OCI-LY3 (cell line): ENCODE data around the gene ANGPTL4.

ENCODE experiments used
- H2AFZ ChIP-seq: fragments of 200-600, 300-600 bp; shearing (Covaris generic); 2 replicates; pipeline ENCODE4 v1.6.0; 2014; ENCODE audit warnings: antibody characterized with exemption, low read depth, low read length
- H3K27ac ChIP-seq: fragments of 200-600, 300-600 bp; sonication (generic); 2 replicates; pipeline ENCODE4 v1.5.1; 2014; ENCODE audit warnings: mild to moderate bottlenecking, low read length, moderate library complexity, mixed read lengths
- H3K27me3 ChIP-seq: fragments of 200-600, 300-600 bp; sonication (generic); 2 replicates; pipeline ENCODE4 v1.6.1; 2014; ENCODE audit warnings: low read depth, low read length, mixed read lengths
- H3K36me3 ChIP-seq: fragments of 200-600, 300-600 bp; sonication (generic); replicated peaks from 2 replicates; pipeline ENCODE3; 2014; ENCODE audit warnings: low read depth, low read length, mixed read lengths
- H3K4me1 ChIP-seq: fragments of 300-600, 200-600 bp; sonication (generic); 2 replicates; pipeline ENCODE4 v1.6.1; 2014; ENCODE audit warnings: low read length, mixed read lengths
- H3K4me2 ChIP-seq: fragments of 200-600, 300-600 bp; sonication (generic); 2 replicates; pipeline ENCODE4 v1.6.1; 2014; ENCODE audit warnings: low read length, mixed read lengths
- H3K4me3 ChIP-seq: fragments of 300-600, 200-600 bp; sonication (generic); 2 replicates; pipeline ENCODE4 v1.5.1; 2014; ENCODE audit warnings: antibody characterized with exemption, mild to moderate bottlenecking, low read length, moderate library complexity
- H3K79me2 ChIP-seq: fragments of 300-600, 200-600 bp; shearing (Covaris generic); 2 replicates; pipeline ENCODE4 v1.6.1; 2014; ENCODE audit warnings: mild to moderate bottlenecking, low read length, mixed read lengths
- H3K9ac ChIP-seq: fragments of 300-600, 200-600 bp; shearing (Covaris generic); 2 replicates; pipeline ENCODE4 v1.6.0; 2014; ENCODE audit warnings: mild to moderate bottlenecking, low read length, moderate library complexity
- H3K9me3 ChIP-seq: fragments of 200-600, 300-600 bp; shearing (Covaris generic); 2 replicates; pipeline ENCODE4 v1.6.1; 2014; ENCODE audit warnings: low read length, mixed read lengths; ENCODE audit not compliant: insufficient read depth
- H4K20me1 ChIP-seq: fragments of 200-600, 300-600 bp; sonication (generic); 2 replicates; pipeline ENCODE4 v1.6.1; 2016; ENCODE audit warnings: low read length, mixed read lengths; ENCODE audit not compliant: insufficient read depth
- CTCF ChIP-seq: fragments of 200-600, 300-600 bp; sonication (generic); IDR thresholded peaks from 2 replicates; pipeline ENCODE4 v1.5.1; 2014; ENCODE audit warnings: antibody characterized with exemption, low read length, low read depth
- EZH2phosphoT487 ChIP-seq: fragments of 200-600 bp; shearing (Covaris generic); IDR thresholded peaks from 2 replicates; pipeline ENCODE4 v1.6.1; 2018; ENCODE audit warnings: antibody characterized with exemption, mixed run types, low read depth

The ANGPTL4 gene

GRCh38 chr19:8399681-8400188, 35.8 kb downstream of the ANGPTL4 start:
- Histone ChIP-seq H3K9me3 (no peaks in the 10 kb centered on the region), H3K27me3 (no peaks in the 10 kb centered on the region), H3K27ac (no peak overlapping the region), H3K79me2 (peaks cover 32% of the 10 kb centered on the region), H3K4me2 (no peak overlapping the region), H2AFZ (no peak overlapping the region), H3K4me1 (no peaks in the 10 kb centered on the region), H3K4me3 (no peak overlapping the region), H3K36me3 (peaks cover 7% of the 10 kb centered on the region), H4K20me1 (peaks cover 35% of the 10 kb centered on the region), H3K9ac (no peak overlapping the region)
- TF ChIP-seq EZH2phosphoT487 (no peak), CTCF (no peak)

- peaks cover 12% of the 10 kb centered on the region for H3K36me3 ChIP-seq
Measured at GRCh38 chr19:8401981-8402411, 38.0 kb downstream of the ANGPTL4 start.

GRCh38 chr19:8403098-8403819, 39.3 kb downstream of the ANGPTL4 start:
- Histone ChIP-seq H3K79me2 (peaks cover under 1% of the 10 kb centered on the region; the same call in 1 of the 2 replicates), H3K4me1 (no peaks in the 10 kb centered on the region), H3K4me3 (no peak overlapping the region), H2AFZ (no peak overlapping the region), H3K27me3 (no peaks in the 10 kb centered on the region), H3K27ac (no peak overlapping the region), H4K20me1 (peaks cover 7% of the 10 kb centered on the region; the same call in 1 of the 2 replicates), H3K36me3 (peaks cover 12% of the 10 kb centered on the region), H3K9ac (no peak overlapping the region), H3K9me3 (no peaks in the 10 kb centered on the region), H3K4me2 (no peak overlapping the region)
- TF ChIP-seq EZH2phosphoT487 (no peak), CTCF (no peak)

More at GRCh38 chr19:8401981-8402411, 38.0 kb downstream of the ANGPTL4 start:
- Histone ChIP-seq H2AFZ (no peak overlapping the region), H3K9ac (no peak overlapping the region), H3K27me3 (no peaks in the 10 kb centered on the region), H3K4me3 (no peak overlapping the region), H3K4me2 (no peak overlapping the region), H3K79me2 (peaks cover 13% of the 10 kb centered on the region), H3K27ac (no peak overlapping the region), H3K4me1 (no peaks in the 10 kb centered on the region), H3K9me3 (no peaks in the 10 kb centered on the region), H4K20me1 (peaks cover 20% of the 10 kb centered on the region)
- TF ChIP-seq EZH2phosphoT487 (no peak), CTCF (no peak)

- Histone ChIP-seq H3K9me3 (no peaks in the 10 kb centered on the region), H3K4me2 (no peak overlapping the region), H3K79me2 (no peaks in the 10 kb centered on the region; the same call in 1 of the 2 replicates), H3K4me1 (no peaks in the 10 kb centered on the region), H3K27me3 (no peaks in the 10 kb centered on the region), H3K9ac (no peak overlapping the region), H3K4me3 (no peak overlapping the region), H2AFZ (no peak overlapping the region), H4K20me1 (peaks cover 4% of the 10 kb centered on the region; the same call in 1 of the 2 replicates), H3K27ac (no peak overlapping the region), H3K36me3 (peaks cover 12% of the 10 kb centered on the region)
- TF ChIP-seq EZH2phosphoT487 (no peak), CTCF (no peak)
Measured at GRCh38 chr19:8403820-8404109, 39.8 kb downstream of the ANGPTL4 start.
